Measurements from ENCODE around the gene RUNDC3A.

- TF ChIP-seq, protein P1, sequence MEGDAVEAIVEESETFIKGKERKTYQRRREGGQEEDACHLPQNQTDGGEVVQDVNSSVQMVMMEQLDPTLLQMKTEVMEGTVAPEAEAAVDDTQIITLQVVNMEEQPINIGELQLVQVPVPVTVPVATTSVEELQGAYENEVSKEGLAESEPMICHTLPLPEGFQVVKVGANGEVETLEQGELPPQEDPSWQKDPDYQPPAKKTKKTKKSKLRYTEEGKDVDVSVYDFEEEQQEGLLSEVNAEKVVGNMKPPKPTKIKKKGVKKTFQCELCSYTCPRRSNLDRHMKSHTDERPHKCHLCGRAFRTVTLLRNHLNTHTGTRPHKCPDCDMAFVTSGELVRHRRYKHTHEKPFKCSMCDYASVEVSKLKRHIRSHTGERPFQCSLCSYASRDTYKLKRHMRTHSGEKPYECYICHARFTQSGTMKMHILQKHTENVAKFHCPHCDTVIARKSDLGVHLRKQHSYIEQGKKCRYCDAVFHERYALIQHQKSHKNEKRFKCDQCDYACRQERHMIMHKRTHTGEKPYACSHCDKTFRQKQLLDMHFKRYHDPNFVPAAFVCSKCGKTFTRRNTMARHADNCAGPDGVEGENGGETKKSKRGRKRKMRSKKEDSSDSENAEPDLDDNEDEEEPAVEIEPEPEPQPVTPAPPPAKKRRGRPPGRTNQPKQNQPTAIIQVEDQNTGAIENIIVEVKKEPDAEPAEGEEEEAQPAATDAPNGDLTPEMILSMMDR (CRISPR knock-in tag; IDR thresholded peaks at IDR 0.05) = no peak
- no peak for TF ChIP-seq JUN (CRISPR knock-in tag; IDR thresholded peaks at IDR 0.05)
- no peak for TF ChIP-seq ZNF510 (CRISPR knock-in tag; IDR thresholded peaks at IDR 0.05; ENCODE audit: low read depth)
- TF ChIP-seq TBX3 (IDR thresholded peaks at IDR 0.05; ENCODE audit: borderline replicate concordance) = no peak
- no peak for TF ChIP-seq SUZ12 (IDR thresholded peaks at IDR 0.05; ENCODE audit: low read depth, low read length)
- no peak for TF ChIP-seq KDM5A (IDR thresholded peaks at IDR 0.05; ENCODE audit: borderline replicate concordance, low read length)
- no peak for TF ChIP-seq ZFY (CRISPR knock-in tag; IDR thresholded peaks at IDR 0.05)
- TF ChIP-seq NFYC (CRISPR knock-in tag; IDR thresholded peaks at IDR 0.05) = no peak
- TF ChIP-seq, protein P2, sequence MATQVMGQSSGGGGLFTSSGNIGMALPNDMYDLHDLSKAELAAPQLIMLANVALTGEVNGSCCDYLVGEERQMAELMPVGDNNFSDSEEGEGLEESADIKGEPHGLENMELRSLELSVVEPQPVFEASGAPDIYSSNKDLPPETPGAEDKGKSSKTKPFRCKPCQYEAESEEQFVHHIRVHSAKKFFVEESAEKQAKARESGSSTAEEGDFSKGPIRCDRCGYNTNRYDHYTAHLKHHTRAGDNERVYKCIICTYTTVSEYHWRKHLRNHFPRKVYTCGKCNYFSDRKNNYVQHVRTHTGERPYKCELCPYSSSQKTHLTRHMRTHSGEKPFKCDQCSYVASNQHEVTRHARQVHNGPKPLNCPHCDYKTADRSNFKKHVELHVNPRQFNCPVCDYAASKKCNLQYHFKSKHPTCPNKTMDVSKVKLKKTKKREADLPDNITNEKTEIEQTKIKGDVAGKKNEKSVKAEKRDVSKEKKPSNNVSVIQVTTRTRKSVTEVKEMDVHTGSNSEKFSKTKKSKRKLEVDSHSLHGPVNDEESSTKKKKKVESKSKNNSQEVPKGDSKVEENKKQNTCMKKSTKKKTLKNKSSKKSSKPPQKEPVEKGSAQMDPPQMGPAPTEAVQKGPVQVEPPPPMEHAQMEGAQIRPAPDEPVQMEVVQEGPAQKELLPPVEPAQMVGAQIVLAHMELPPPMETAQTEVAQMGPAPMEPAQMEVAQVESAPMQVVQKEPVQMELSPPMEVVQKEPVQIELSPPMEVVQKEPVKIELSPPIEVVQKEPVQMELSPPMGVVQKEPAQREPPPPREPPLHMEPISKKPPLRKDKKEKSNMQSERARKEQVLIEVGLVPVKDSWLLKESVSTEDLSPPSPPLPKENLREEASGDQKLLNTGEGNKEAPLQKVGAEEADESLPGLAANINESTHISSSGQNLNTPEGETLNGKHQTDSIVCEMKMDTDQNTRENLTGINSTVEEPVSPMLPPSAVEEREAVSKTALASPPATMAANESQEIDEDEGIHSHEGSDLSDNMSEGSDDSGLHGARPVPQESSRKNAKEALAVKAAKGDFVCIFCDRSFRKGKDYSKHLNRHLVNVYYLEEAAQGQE (IDR thresholded peaks at IDR 0.05; ENCODE audit: borderline replicate concordance in 1 of 2, low read depth in 1 of 2, low read length in 2 of 2) = no peak
- no peak for TF ChIP-seq RXRA (CRISPR knock-in tag; IDR thresholded peaks at IDR 0.05)
- no peak for TF ChIP-seq ZNF619 (CRISPR knock-in tag; IDR thresholded peaks at IDR 0.05)
- no peak for TF ChIP-seq PBX3 (CRISPR knock-in tag; IDR thresholded peaks at IDR 0.05; ENCODE audit: borderline replicate concordance)
- no peak for TF ChIP-seq POLR2AphosphoS5 (IDR thresholded peaks at IDR 0.05; ENCODE audit: low read depth, low read length)
These were observed 25.9 kb downstream of the RUNDC3A start for GRCh38 chr17:44334315-44334714.
